SK-N-MC (cell line): Measurements from ENCODE around the gene PHF20.

Source experiments
- EZH2 ChIP-seq: fragments of 200-600 bp; sonication (generic); IDR thresholded peaks from one replicate; pipeline ENCODE4 v1.6.1; 2017; ENCODE audit warnings: antibody characterized with exemption
- FOXP2 ChIP-seq: optimal IDR thresholded peaks from 2 replicates; pipeline ENCODE3; 2011; ENCODE audit warnings: mild to moderate bottlenecking, moderate library complexity; ENCODE audit not compliant: insufficient read depth; ENCODE audit errors: extremely low read length, control extremely low read depth
- POLR2AphosphoS5 ChIP-seq: IDR thresholded peaks from 2 replicates; pipeline ENCODE4 v1.6.1; 2012; ENCODE audit warnings: mild to moderate bottlenecking, low read depth, low read length, borderline replicate concordance

DNA sequence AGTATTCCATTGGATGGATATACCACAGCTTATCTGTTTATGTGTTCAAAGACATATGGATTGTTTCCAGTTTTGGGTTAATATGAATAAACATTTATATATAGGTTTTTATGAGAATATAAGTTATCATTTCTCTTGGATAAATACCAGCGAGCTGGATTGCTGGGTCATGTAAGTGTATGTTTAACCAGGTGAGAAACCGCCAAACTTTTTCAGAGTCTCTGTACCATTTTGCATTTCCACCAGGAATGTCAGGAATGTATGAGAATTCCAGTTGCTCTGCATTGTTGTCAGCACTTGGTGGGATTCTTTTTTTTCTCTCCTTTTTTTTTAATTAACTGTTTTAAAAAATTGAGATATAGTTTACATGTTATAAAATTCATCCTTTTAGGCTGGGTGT, 52.1 kb downstream of the PHF20 start:
- TF ChIP-seq EZH2 (no peak), POLR2AphosphoS5 (no peak), FOXP2 (no peak)
